Transverse colon (tissue), 4 donors: Measurements from ENCODE around the gene DMD. TPM values are rescaled to one million over a fixed set of nuclear protein-coding genes. Genes with fewer than 3 reads are reported as not detected.

Source experiments
- DNase-seq: peaks from one replicate; pipeline ENCODE4 v3.0.0-alpha.2; 2019
- H3K27ac ChIP-seq, 4 donors: fragments of 200-600 bp; sonication (generic); 2 replicates each; pipeline ENCODE4 v1.5.1; 2016 to 2018; ENCODE audit warnings: inconsistent platforms in 4 of 4
- H3K27me3 ChIP-seq: fragments of 200-600 bp; sonication (generic); 2 replicates; pipeline ENCODE4 v1.5.1; 2017; ENCODE audit warnings: inconsistent platforms
- H3K36me3 ChIP-seq, 4 donors: fragments of 200-600 bp; sonication (generic); 2 replicates each; pipeline ENCODE4 v1.5.1; 2017 to 2019; ENCODE audit warnings: inconsistent platforms in 4 of 4
- H3K4me1 ChIP-seq, 4 donors: fragments of 200-600 bp; sonication (generic); 2 replicates each; pipeline ENCODE4 v1.5.1; 2017 to 2020; ENCODE audit warnings: inconsistent platforms in 4 of 4
- H3K4me3 ChIP-seq, 4 donors: fragments of 200-600 bp; sonication (generic); 1 replicate in 1 of 4; 2 replicates in 3 of 4; pipeline versions ENCODE4 v1.5.1 to v1.6.1; 2017 to 2019; ENCODE audit warnings: inconsistent platforms in 4 of 4
- H3K9me3 ChIP-seq, 2 donors: fragments of 200-600 bp; sonication (generic); 2 replicates each; pipeline ENCODE4 v1.5.1; 2017 to 2019; ENCODE audit warnings: inconsistent platforms in 2 of 2
- CTCF ChIP-seq, 5 experiments: fragments of 200-600 bp in 3 of 5; fragments of 450-650 bp in 2 of 5; sonication (generic) in 3 of 5; IDR thresholded peaks; 1 replicate in 2 of 5; 2 replicates in 3 of 5; pipeline ENCODE4 v1.5.1; 2016 to 2017; ENCODE audit warnings: antibody characterized with exemption in 5 of 5, inconsistent platforms in 3 of 5, mild to moderate bottlenecking in 2 of 5, moderate library complexity in 1 of 5
- EP300 ChIP-seq: sonication (generic); formaldehyde crosslinking; IDR thresholded peaks from one replicate; pipeline ENCODE4 v1.6.1; 2017; ENCODE audit warnings: antibody characterized with exemption, low read depth
- POLR2A ChIP-seq: fragments of 450-650 bp; IDR thresholded peaks from one replicate; pipeline ENCODE4 v1.6.1; 2016; ENCODE audit warnings: antibody characterized with exemption, mild to moderate bottlenecking, moderate library complexity
- POLR2AphosphoS5 ChIP-seq, 3 donors: sonication (generic); formaldehyde crosslinking; IDR thresholded peaks; one replicate each; pipeline ENCODE4 v1.6.1; 2016; ENCODE audit warnings: antibody characterized with exemption in 3 of 3
- WGBS, 2 donors: methylation state at CpG; one replicate each; pipeline ENCODE4 v1.1.5; 2018; ENCODE audit warnings: low coverage in 1 of 2; 5-methylcytosine and 5-hydroxymethylcytosine counted together
- in situ Hi-C, 4 donors: fragments of 200-750 bp; cut with MboI; loops; one replicate each; pipeline versions ENCODE4 v1.15.0 to v1.15.1; 2017; ENCODE audit warnings: low sequenced_read_pairs in 3 of 4, low pct_ligation_motif_present in 1 of 4, low pct_unique_long_range_greater_than_20kb in 1 of 4
- intact Hi-C: fragments of 100-400 bp; cut with DNase I; formaldehyde crosslinking; loops from one replicate; pipeline ENCODE4 v1.15.1; 2023; ENCODE audit warnings: low total_unique reads
- total RNA-seq, 4 donors: library from RNA; depleted of rRNA; stranded (reverse); fragments of >200 nt; gene quantifications; one replicate each; pipeline ENCODE4 v1.1.0, GENCODE V29; 2016

Gene DMD
- total RNA-seq, 4 donors from 2014 or later = 20.9 to 44.6 (median 32.5) TPM

DNA sequence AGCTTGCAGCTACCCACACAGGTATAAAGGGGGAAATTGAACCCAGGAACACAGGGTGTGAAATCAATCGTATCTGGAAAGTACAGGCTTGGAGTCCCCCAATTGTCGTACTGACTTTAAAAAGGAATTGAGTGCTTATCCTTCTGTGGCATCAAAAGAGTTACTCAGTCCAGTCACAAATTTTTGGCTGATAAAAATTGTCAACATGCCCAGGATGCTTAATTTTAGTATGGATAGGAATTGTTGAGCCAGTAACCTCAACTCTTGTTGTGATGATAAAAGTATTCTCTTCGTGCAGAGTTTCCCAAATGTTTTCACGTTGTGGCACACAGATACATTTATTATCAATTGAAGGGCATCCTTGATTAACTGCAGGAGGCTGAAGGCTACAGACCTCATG, 2096.0 kb downstream of the DMD start:
- Histone ChIP-seq H3K4me1 (no peaks in the 10 kb centered on the region), H3K36me3 (no peaks in the 10 kb centered on the region), H3K27me3 (no peaks in the 10 kb centered on the region), H3K4me3 (no peak overlapping the region), H3K27ac (no peak overlapping the region), H3K9me3 (no peaks in the 10 kb centered on the region)
- no peak for DNase-seq
- TF ChIP-seq CTCF (IDR thresholded peaks at IDR 0.05) = no peak
- no peak for TF ChIP-seq EP300
- TF ChIP-seq POLR2AphosphoS5 (IDR thresholded peaks at IDR 0.05) = no peak
- TF ChIP-seq POLR2A = no peak
- WGBS, 2 donors = 50 to 60% methylated on average over 2 to 4 of the region's 4 CpGs
- in situ Hi-C loops = no loop called here
- intact Hi-C loops = no loop called here

- DNase-seq = no peak
- intact Hi-C loops = no loop called here
- H3K36me3 ChIP-seq = no peaks in the 10 kb centered on the region
- H3K4me1 ChIP-seq = no peaks in the 10 kb centered on the region
- no peak overlapping the region for H3K4me3 ChIP-seq
- H3K27me3 ChIP-seq = no peaks in the 10 kb centered on the region
- 66% methylated on average over 2 of the region's 2 CpGs; no CpG with 5 or more reads in 1 of the 2 donors for WGBS, 2 donors
- in situ Hi-C loops = no loop called here
- H3K27ac ChIP-seq = no peak overlapping the region
- H3K9me3 ChIP-seq = no peaks in the 10 kb centered on the region
- TF ChIP-seq POLR2AphosphoS5 (IDR thresholded peaks at IDR 0.05) (no peak), POLR2A (no peak), EP300 (no peak), CTCF (IDR thresholded peaks at IDR 0.05) (no peak)
These were observed 2096.5 kb downstream of the DMD start for GRCh38 chrX:31114858-31115257.

- TF ChIP-seq POLR2AphosphoS5 (IDR thresholded peaks at IDR 0.05) (no peak), EP300 (no peak)
- Histone ChIP-seq H3K9me3 (no peaks in the 10 kb centered on the region), H3K36me3 (no peaks in the 10 kb centered on the region), H3K4me3 (no peak overlapping the region), H3K4me1 (no peaks in the 10 kb centered on the region), H3K27me3 (no peaks in the 10 kb centered on the region), H3K27ac (no peak overlapping the region)
- in situ Hi-C loops (no loop called here), intact Hi-C loops (no loop called here)
- 69 to 71% methylated on average over 1 to 5 of the region's 5 CpGs for WGBS, 2 donors
- DNase-seq = no peak
These were observed 2098.9 kb downstream of the DMD start for GRCh38 chrX:31112226-31112999.

GRCh38 chrX:31110657-31111056, 2100.7 kb downstream of the DMD start:
- intact Hi-C loops = no loop called here
- WGBS, 2 donors = 92 to 93% methylated on average over 3 to 6 of the region's 6 CpGs
- TF ChIP-seq CTCF (IDR thresholded peaks at IDR 0.05) (no peak), EP300 (no peak), POLR2A (no peak)

More at GRCh38 chrX:31110657-31111056, 2100.7 kb downstream of the DMD start:
- in situ Hi-C loops = no loop called here
- DNase-seq = no peak
- H3K27ac ChIP-seq = no peak overlapping the region
- H3K36me3 ChIP-seq = no peaks in the 10 kb centered on the region
- H3K4me3 ChIP-seq = no peak overlapping the region
- no peaks in the 10 kb centered on the region for H3K9me3 ChIP-seq
- H3K27me3 ChIP-seq = no peaks in the 10 kb centered on the region
- H3K4me1 ChIP-seq = no peaks in the 10 kb centered on the region
